Measurements from ENCODE around the gene LRRC53. TPM values are rescaled to one million over a fixed set of nuclear protein-coding genes. Genes with fewer than 3 reads are reported as not detected.

LRRC53 gene
- total RNA-seq, 1 experiment from 2014 or later: not detected

- no peak for TF ChIP-seq NR3C1 (CRISPR knock-in tag; conservative IDR thresholded peaks at IDR 0.05; ENCODE audit: low read depth)
- no peak for TF ChIP-seq FOXP1 (CRISPR knock-in tag; IDR thresholded peaks at IDR 0.05; ENCODE audit: borderline replicate concordance)
- TF ChIP-seq SOX15 (CRISPR knock-in tag; IDR thresholded peaks at IDR 0.05): no peak
- no peak for TF ChIP-seq ZNF138 (CRISPR knock-in tag; conservative IDR thresholded peaks at IDR 0.05)
- TF ChIP-seq KAT7 (CRISPR knock-in tag; IDR thresholded peaks at IDR 0.05; ENCODE audit: borderline replicate concordance): no peak
- TF ChIP-seq, protein P1, sequence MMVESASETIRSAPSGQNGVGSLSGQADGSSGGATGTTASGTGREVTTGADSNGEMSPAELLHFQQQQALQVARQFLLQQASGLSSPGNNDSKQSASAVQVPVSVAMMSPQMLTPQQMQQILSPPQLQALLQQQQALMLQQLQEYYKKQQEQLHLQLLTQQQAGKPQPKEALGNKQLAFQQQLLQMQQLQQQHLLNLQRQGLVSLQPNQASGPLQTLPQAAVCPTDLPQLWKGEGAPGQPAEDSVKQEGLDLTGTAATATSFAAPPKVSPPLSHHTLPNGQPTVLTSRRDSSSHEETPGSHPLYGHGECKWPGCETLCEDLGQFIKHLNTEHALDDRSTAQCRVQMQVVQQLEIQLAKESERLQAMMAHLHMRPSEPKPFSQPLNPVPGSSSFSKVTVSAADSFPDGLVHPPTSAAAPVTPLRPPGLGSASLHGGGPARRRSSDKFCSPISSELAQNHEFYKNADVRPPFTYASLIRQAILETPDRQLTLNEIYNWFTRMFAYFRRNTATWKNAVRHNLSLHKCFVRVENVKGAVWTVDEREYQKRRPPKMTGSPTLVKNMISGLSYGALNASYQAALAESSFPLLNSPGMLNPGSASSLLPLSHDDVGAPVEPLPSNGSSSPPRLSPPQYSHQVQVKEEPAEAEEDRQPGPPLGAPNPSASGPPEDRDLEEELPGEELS (CRISPR knock-in tag; IDR thresholded peaks at IDR 0.05): no peak
- no peak for TF ChIP-seq USF1 (CRISPR knock-in tag; IDR thresholded peaks at IDR 0.05)
- no peak for TF ChIP-seq CDX4 (CRISPR knock-in tag; IDR thresholded peaks at IDR 0.05; ENCODE audit: borderline replicate concordance)
- no peak for TF ChIP-seq CREB1 (CRISPR knock-in tag; IDR thresholded peaks at IDR 0.05)
- no peak for TF ChIP-seq FOXK1 (CRISPR knock-in tag; IDR thresholded peaks at IDR 0.05)
- no peak for TF ChIP-seq ZNF232 (CRISPR knock-in tag; IDR thresholded peaks at IDR 0.05)
- TF ChIP-seq ESRRA (CRISPR knock-in tag; IDR thresholded peaks at IDR 0.05; ENCODE audit: borderline replicate concordance): no peak
- TF ChIP-seq AR (CRISPR knock-in tag; IDR thresholded peaks at IDR 0.05): no peak
Measured at GRCh38 chr1:74505928-74506710, 6.3 kb downstream of the LRRC53 start (continued).

- TF ChIP-seq NFATC4 (CRISPR knock-in tag; IDR thresholded peaks at IDR 0.05) (no peak), SMAD3 (CRISPR knock-in tag; IDR thresholded peaks at IDR 0.05; ENCODE audit: borderline replicate concordance) (no peak)
- Mint-ChIP-seq H3K9me3 (no peaks in the 10 kb centered on the region), H3K27ac (no peak overlapping the region), H3K36me3 (no peaks in the 10 kb centered on the region), H3K4me1 (peaks cover 41% of the 10 kb centered on the region), H3K27me3 (ENCODE audit: low read depth) (no peaks in the 10 kb centered on the region), H3K4me3 (no peak overlapping the region; the same call in none of the 2 replicates)
- DNase-seq (ENCODE audit: low spot score): peak; percentile 19
- peak; percentile 57 for ATAC-seq
- ChIA-PET CTCF (interaction anchor here (0.9 to 4.2 kb wide), 10 partner anchors 10 to 185 kb away, joined by 3 to 19 read pairs (median 4); no protein-coding TSS in a partner anchor), POLR2A (no interaction called here)
Measured at GRCh38 chr1:74504933-74505512, 7.4 kb downstream of the LRRC53 start.

Data from WTC11 (cell line).